ENCODE results near the gene EPB41L4A.
A peak's percentile ranks its signal among the peaks of the same experiment; 100 is the strongest.

Gene EPB41L4A

DNA sequence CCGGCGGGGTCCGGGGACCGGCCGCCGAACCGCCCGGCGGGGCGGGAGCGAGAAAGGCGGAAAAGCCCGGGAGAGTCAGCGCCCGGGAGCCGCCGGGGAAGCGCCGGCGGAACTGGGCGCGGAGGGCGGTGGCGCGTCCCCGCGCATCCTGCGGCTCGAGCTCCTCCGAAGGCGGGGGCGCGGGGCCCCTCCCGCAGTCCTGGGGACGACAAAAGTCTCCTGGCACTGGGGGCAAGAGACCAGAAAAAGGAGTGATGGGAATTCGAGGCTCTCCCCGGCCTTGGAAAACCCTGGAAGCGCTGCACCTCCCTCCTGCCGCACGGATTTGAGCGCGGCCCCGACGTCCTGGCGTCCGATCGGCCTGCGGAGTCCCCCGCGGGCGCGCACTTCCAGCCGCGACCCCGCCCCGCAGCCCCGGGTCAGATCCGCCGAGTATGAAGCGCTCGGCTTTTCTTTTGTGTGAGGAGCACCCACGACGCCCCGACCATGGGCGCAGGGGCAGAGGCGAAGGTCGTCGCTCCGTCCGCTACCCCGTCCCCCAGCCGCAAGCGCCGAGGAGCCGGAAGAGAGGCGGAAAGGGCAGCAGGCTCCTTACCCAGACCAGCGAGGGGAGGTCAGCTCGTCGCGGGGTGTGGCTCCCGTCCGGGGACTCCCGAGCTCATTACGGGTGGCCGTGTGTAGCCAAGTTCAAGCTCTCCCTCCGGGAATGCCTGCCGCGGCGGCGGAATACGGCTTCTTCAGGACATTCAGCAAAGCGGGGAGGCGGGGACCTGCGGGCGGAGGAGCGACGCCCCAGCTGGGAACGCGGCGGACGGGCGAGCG is at the start of gene EPB41L4A:
TSS of gene EPB41L4A (minus strand) at position 114 of the 822 bp plus-strand sequence. CDS start 238 bp downstream, outside the sequence.
- peak within 1 kb of the TSS; percentile 66 for H3K4me3 ChIP-seq (ENCODE audit: low read depth, low read length)
- ChIA-PET POLR2A (interaction anchor here (3.5 kb wide), 1 partner anchor 258 kb away, joined by 23 read pairs; no protein-coding TSS in a partner anchor), CTCF (interaction anchor here (0.6 to 6.6 kb wide), 26 partner anchors 11 to 285 kb away, joined by 3 to 116 read pairs (median 5); no protein-coding TSS in a partner anchor)
- no peaks in the 10 kb centered on the region for H3K36me3 ChIP-seq (ENCODE audit: control insufficient read depth in 2 of 2, insufficient read depth in 1 of 2, low read length in 2 of 2)
- H3K9me3 ChIP-seq (ENCODE audit: control insufficient read depth, insufficient read depth, low read depth, low read length): no peaks in the 10 kb centered on the region
- H3K27ac ChIP-seq (ENCODE audit: extremely low read depth, low read depth, low read length): peak within 1 kb of the TSS; percentile 59; the same call in 1 of the 2 replicates
- no peaks in the 10 kb centered on the region for H3K4me1 ChIP-seq (ENCODE audit: control insufficient read depth, insufficient read depth, low read length)
- TF ChIP-seq ZNF423 (tag by site-specific recombination; IDR thresholded peaks at IDR 0.05) (no peak), ZNF747 (tag by site-specific recombination; IDR thresholded peaks at IDR 0.05) (no peak), ZNF175 (tag by site-specific recombination; IDR thresholded peaks at IDR 0.05) (no peak), IKZF3 (tag by site-specific recombination; IDR thresholded peaks at IDR 0.05) (peak; percentile 40; the same call in 1 of the 2 replicates), ZFP3 (tag by site-specific recombination; IDR thresholded peaks at IDR 0.05; ENCODE audit: low read depth) (no peak), CTCF (tag by site-specific recombination; IDR thresholded peaks at IDR 0.05) (no peak), ZNF610 (tag by site-specific recombination; IDR thresholded peaks at IDR 0.05; ENCODE audit: borderline replicate concordance) (no peak), ZNF701 (tag by site-specific recombination; IDR thresholded peaks at IDR 0.05) (no peak), ZNF138 (tag by site-specific recombination; IDR thresholded peaks at IDR 0.05; ENCODE audit: borderline replicate concordance) (no peak), ZNF114 (tag by site-specific recombination; IDR thresholded peaks at IDR 0.05) (no peak), ZNF704 (tag by site-specific recombination; IDR thresholded peaks at IDR 0.05) (no peak), ZNF624 (tag by site-specific recombination; IDR thresholded peaks at IDR 0.05) (no peak), ZNF394 (tag by site-specific recombination; IDR thresholded peaks at IDR 0.05; ENCODE audit: borderline replicate concordance) (no peak; the same call in 1 of the 2 replicates), OVOL3 (tag by site-specific recombination; IDR thresholded peaks at IDR 0.05) (no peak), ZNF18 (tag by site-specific recombination; IDR thresholded peaks at IDR 0.05) (no peak), ZNF791 (tag by site-specific recombination; IDR thresholded peaks at IDR 0.05) (no peak), SCRT1 (tag by site-specific recombination; IDR thresholded peaks at IDR 0.05; ENCODE audit: borderline replicate concordance) (no peak), ZNF707 (tag by site-specific recombination; IDR thresholded peaks at IDR 0.05) (no peak), YY2 (tag by site-specific recombination; IDR thresholded peaks at IDR 0.05) (no peak), ZNF501 (tag by site-specific recombination; IDR thresholded peaks at IDR 0.05) (peak; percentile 32), ZNF473 (tag by site-specific recombination; IDR thresholded peaks at IDR 0.05) (no peak), ZSCAN16 (tag by site-specific recombination; IDR thresholded peaks at IDR 0.05) (no peak), ZNF514 (tag by site-specific recombination; IDR thresholded peaks at IDR 0.05) (no peak), PRDM1 (tag by site-specific recombination; IDR thresholded peaks at IDR 0.05) (no peak), ZNF26 (tag by site-specific recombination; IDR thresholded peaks at IDR 0.05) (no peak), ZNF354C (tag by site-specific recombination; IDR thresholded peaks at IDR 0.05; ENCODE audit: borderline replicate concordance, low read depth) (no peak), ZNF596 (tag by site-specific recombination; IDR thresholded peaks at IDR 0.05) (no peak), ZNF37A (tag by site-specific recombination; IDR thresholded peaks at IDR 0.05) (no peak)
- TF ChIP-seq, protein P1, sequence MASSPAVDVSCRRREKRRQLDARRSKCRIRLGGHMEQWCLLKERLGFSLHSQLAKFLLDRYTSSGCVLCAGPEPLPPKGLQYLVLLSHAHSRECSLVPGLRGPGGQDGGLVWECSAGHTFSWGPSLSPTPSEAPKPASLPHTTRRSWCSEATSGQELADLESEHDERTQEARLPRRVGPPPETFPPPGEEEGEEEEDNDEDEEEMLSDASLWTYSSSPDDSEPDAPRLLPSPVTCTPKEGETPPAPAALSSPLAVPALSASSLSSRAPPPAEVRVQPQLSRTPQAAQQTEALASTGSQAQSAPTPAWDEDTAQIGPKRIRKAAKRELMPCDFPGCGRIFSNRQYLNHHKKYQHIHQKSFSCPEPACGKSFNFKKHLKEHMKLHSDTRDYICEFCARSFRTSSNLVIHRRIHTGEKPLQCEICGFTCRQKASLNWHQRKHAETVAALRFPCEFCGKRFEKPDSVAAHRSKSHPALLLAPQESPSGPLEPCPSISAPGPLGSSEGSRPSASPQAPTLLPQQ (tag by site-specific recombination; IDR thresholded peaks at IDR 0.05): no peak
- TF ChIP-seq, protein P2, sequence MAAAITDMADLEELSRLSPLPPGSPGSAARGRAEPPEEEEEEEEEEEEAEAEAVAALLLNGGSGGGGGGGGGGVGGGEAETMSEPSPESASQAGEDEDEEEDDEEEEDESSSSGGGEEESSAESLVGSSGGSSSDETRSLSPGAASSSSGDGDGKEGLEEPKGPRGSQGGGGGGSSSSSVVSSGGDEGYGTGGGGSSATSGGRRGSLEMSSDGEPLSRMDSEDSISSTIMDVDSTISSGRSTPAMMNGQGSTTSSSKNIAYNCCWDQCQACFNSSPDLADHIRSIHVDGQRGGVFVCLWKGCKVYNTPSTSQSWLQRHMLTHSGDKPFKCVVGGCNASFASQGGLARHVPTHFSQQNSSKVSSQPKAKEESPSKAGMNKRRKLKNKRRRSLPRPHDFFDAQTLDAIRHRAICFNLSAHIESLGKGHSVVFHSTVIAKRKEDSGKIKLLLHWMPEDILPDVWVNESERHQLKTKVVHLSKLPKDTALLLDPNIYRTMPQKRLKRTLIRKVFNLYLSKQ (tag by site-specific recombination; IDR thresholded peaks at IDR 0.05; ENCODE audit: borderline replicate concordance): no peak

All from HEK293 (cell line).